ENCODE data around the gene KIRREL3. TPM values are rescaled to one million over a fixed set of nuclear protein-coding genes. Genes with fewer than 3 reads are reported as not detected.

The KIRREL3 gene
- total and polyA plus RNA-seq, 5 donors from 2014 or later: not detected

GRCh38 chr11:126475014-126475991 is 525.3 kb downstream of the KIRREL3 start:
- no peak overlapping the region for H3K4me3 ChIP-seq (ENCODE audit: low read depth, low read length)
- no peak overlapping the region for H3K27ac Mint-ChIP-seq
- ATAC-seq (ENCODE audit: low read depth in 2 of 2): no peak
- no peak overlapping the region for H3K27ac ChIP-seq (ENCODE audit: insufficient read depth, low read length, poor library complexity, severe bottlenecking)
- no peaks in the 10 kb centered on the region for H3K9me3 Mint-ChIP-seq
- H3K27me3 Mint-ChIP-seq: no peaks in the 10 kb centered on the region
- no peaks in the 10 kb centered on the region for H3K36me3 ChIP-seq (ENCODE audit: control insufficient read depth, insufficient read depth, low read length)
- no peaks in the 10 kb centered on the region for H3K36me3 Mint-ChIP-seq
- H3K9me3 ChIP-seq (ENCODE audit: control insufficient read depth in 2 of 2, low read length in 2 of 2): no peaks in the 10 kb centered on the region
- H3K4me1 Mint-ChIP-seq: peaks cover 0 to 26% (median 15%) of the 10 kb centered on the region in 4 donors
- H3K4me3 Mint-ChIP-seq: peak overlapping the region in 1 of 4 donors; percentile 91
- no peaks in the 10 kb centered on the region for H3K27me3 ChIP-seq (ENCODE audit: control insufficient read depth, insufficient read depth, low read length)
- no peak for DNase-seq
- peaks cover 11% of the 10 kb centered on the region for H3K4me1 ChIP-seq (ENCODE audit: control insufficient read depth, insufficient read depth, low read length, poor library complexity, severe bottlenecking)

GRCh38 chr11:126474220-126474619 is 526.4 kb downstream of the KIRREL3 start:
- Histone ChIP-seq H3K9me3 (ENCODE audit: control insufficient read depth in 2 of 2, low read length in 2 of 2) (no peaks in the 10 kb centered on the region), H3K4me1 (ENCODE audit: control insufficient read depth, insufficient read depth, low read length, poor library complexity, severe bottlenecking) (peaks cover 9% of the 10 kb centered on the region), H3K4me3 (ENCODE audit: low read depth, low read length) (no peak overlapping the region), H3K27ac (ENCODE audit: insufficient read depth, low read length, poor library complexity, severe bottlenecking) (no peak overlapping the region), H3K27me3 (ENCODE audit: control insufficient read depth, insufficient read depth, low read length) (no peaks in the 10 kb centered on the region), H3K36me3 (ENCODE audit: control insufficient read depth, insufficient read depth, low read length) (no peaks in the 10 kb centered on the region)
- DNase-seq (no peak), ATAC-seq (ENCODE audit: low read depth in 2 of 2) (no peak)
- peaks cover 0 to 2% (median 0%) of the 10 kb centered on the region in 7 donors for H3K9me3 Mint-ChIP-seq
- no peak overlapping the region for H3K4me3 Mint-ChIP-seq
- H3K27ac Mint-ChIP-seq: peak overlapping the region in 1 of 3 donors; percentile 69
- no peaks in the 10 kb centered on the region for H3K36me3 Mint-ChIP-seq
- H3K27me3 Mint-ChIP-seq: no peaks in the 10 kb centered on the region
- peaks cover 0 to 20% (median 12%) of the 10 kb centered on the region in 4 donors for H3K4me1 Mint-ChIP-seq

GRCh38 chr11:126473269-126473668 is 527.3 kb downstream of the KIRREL3 start:
- H3K36me3 Mint-ChIP-seq: no peaks in the 10 kb centered on the region
- peaks cover 0 to 2% (median 0%) of the 10 kb centered on the region in 7 donors for H3K9me3 Mint-ChIP-seq
- H3K4me1 Mint-ChIP-seq: peaks cover 0 to 15% (median 8%) of the 10 kb centered on the region in 4 donors
- H3K36me3 ChIP-seq (ENCODE audit: control insufficient read depth, insufficient read depth, low read length): no peaks in the 10 kb centered on the region
- H3K27me3 Mint-ChIP-seq: no peaks in the 10 kb centered on the region
- H3K4me1 ChIP-seq (ENCODE audit: control insufficient read depth, insufficient read depth, low read length, poor library complexity, severe bottlenecking): peaks cover 10% of the 10 kb centered on the region
- H3K27ac ChIP-seq (ENCODE audit: insufficient read depth, low read length, poor library complexity, severe bottlenecking): no peak overlapping the region
- no peaks in the 10 kb centered on the region for H3K27me3 ChIP-seq (ENCODE audit: control insufficient read depth, insufficient read depth, low read length)
- H3K4me3 Mint-ChIP-seq: no peak overlapping the region
- H3K27ac Mint-ChIP-seq: peak overlapping the region in 1 of 3 donors; percentile 80
- DNase-seq (no peak), ATAC-seq (ENCODE audit: low read depth in 2 of 2) (no peak)
- H3K4me3 ChIP-seq (ENCODE audit: low read depth, low read length): no peak overlapping the region
- no peaks in the 10 kb centered on the region for H3K9me3 ChIP-seq (ENCODE audit: control insufficient read depth in 2 of 2, low read length in 2 of 2)

GRCh38 chr11:126469311-126469710 is 531.3 kb downstream of the KIRREL3 start:
- DNase-seq: no peak
- Histone ChIP-seq H3K4me1 (ENCODE audit: control insufficient read depth, insufficient read depth, low read length, poor library complexity, severe bottlenecking) (peaks cover 38% of the 10 kb centered on the region), H3K36me3 (ENCODE audit: control insufficient read depth, insufficient read depth, low read length) (no peaks in the 10 kb centered on the region), H3K27ac (ENCODE audit: insufficient read depth, low read length, poor library complexity, severe bottlenecking) (no peak overlapping the region), H3K9me3 (ENCODE audit: control insufficient read depth in 2 of 2, low read length in 2 of 2) (no peaks in the 10 kb centered on the region), H3K4me3 (ENCODE audit: low read depth, low read length) (no peak overlapping the region), H3K27me3 (ENCODE audit: control insufficient read depth, insufficient read depth, low read length) (no peaks in the 10 kb centered on the region)
- no peak for ATAC-seq (ENCODE audit: low read depth in 2 of 2)
- no peaks in the 10 kb centered on the region for H3K36me3 Mint-ChIP-seq
- peaks cover 7 to 37% (median 20%) of the 10 kb centered on the region in 4 donors for H3K4me1 Mint-ChIP-seq
- H3K27ac Mint-ChIP-seq: no peak overlapping the region
- H3K27me3 Mint-ChIP-seq: no peaks in the 10 kb centered on the region
- peaks cover 0 to 2% (median 0%) of the 10 kb centered on the region in 7 donors for H3K9me3 Mint-ChIP-seq
- no peak overlapping the region for H3K4me3 Mint-ChIP-seq

- H3K27ac Mint-ChIP-seq: no peak overlapping the region
- no peaks in the 10 kb centered on the region for H3K27me3 ChIP-seq (ENCODE audit: control insufficient read depth, insufficient read depth, low read length)
- peaks cover 7 to 38% (median 20%) of the 10 kb centered on the region in 4 donors for H3K4me1 Mint-ChIP-seq
- H3K4me1 ChIP-seq (ENCODE audit: control insufficient read depth, insufficient read depth, low read length, poor library complexity, severe bottlenecking): peaks cover 38% of the 10 kb centered on the region
- DNase-seq (peak in 2 of 3 donors; percentile 11 to 45), ATAC-seq (ENCODE audit: low read depth in 2 of 2) (no peak)
- H3K9me3 ChIP-seq (ENCODE audit: control insufficient read depth in 2 of 2, low read length in 2 of 2): no peaks in the 10 kb centered on the region
- no peaks in the 10 kb centered on the region for H3K36me3 Mint-ChIP-seq
- H3K27me3 Mint-ChIP-seq: no peaks in the 10 kb centered on the region
- peak overlapping the region; percentile 42 for H3K27ac ChIP-seq (ENCODE audit: insufficient read depth, low read length, poor library complexity, severe bottlenecking)
- H3K36me3 ChIP-seq (ENCODE audit: control insufficient read depth, insufficient read depth, low read length): no peaks in the 10 kb centered on the region
- H3K4me3 Mint-ChIP-seq: peak overlapping the region in 2 of 4 donors; percentile 12 to 49
- no peak overlapping the region for H3K4me3 ChIP-seq (ENCODE audit: low read depth, low read length)
- H3K9me3 Mint-ChIP-seq: peaks cover 0 to 2% (median 0%) of the 10 kb centered on the region in 7 donors
Measured at GRCh38 chr11:126468102-126468521, 532.5 kb downstream of the KIRREL3 start.

- no peaks in the 10 kb centered on the region for H3K27me3 Mint-ChIP-seq
- Histone ChIP-seq H3K4me3 (ENCODE audit: low read depth, low read length) (no peak overlapping the region), H3K9me3 (ENCODE audit: control insufficient read depth in 2 of 2, low read length in 2 of 2) (no peaks in the 10 kb centered on the region), H3K27ac (ENCODE audit: insufficient read depth, low read length, poor library complexity, severe bottlenecking) (no peak overlapping the region), H3K27me3 (ENCODE audit: control insufficient read depth, insufficient read depth, low read length) (no peaks in the 10 kb centered on the region), H3K4me1 (ENCODE audit: control insufficient read depth, insufficient read depth, low read length, poor library complexity, severe bottlenecking) (peaks cover 38% of the 10 kb centered on the region), H3K36me3 (ENCODE audit: control insufficient read depth, insufficient read depth, low read length) (no peaks in the 10 kb centered on the region)
- H3K36me3 Mint-ChIP-seq: no peaks in the 10 kb centered on the region
- DNase-seq: no peak
- peaks cover 0 to 2% (median 0%) of the 10 kb centered on the region in 7 donors for H3K9me3 Mint-ChIP-seq
- H3K4me1 Mint-ChIP-seq: peaks cover 7 to 38% (median 20%) of the 10 kb centered on the region in 4 donors
- peak overlapping the region in 1 of 4 donors; percentile 49 for H3K4me3 Mint-ChIP-seq
- no peak for ATAC-seq (ENCODE audit: low read depth in 2 of 2)
- peak overlapping the region in 1 of 3 donors; percentile 55 for H3K27ac Mint-ChIP-seq
Measured at GRCh38 chr11:126467471-126467870, 533.1 kb downstream of the KIRREL3 start.

GRCh38 chr11:126467046-126467370 is 533.6 kb downstream of the KIRREL3 start:
- H3K36me3 Mint-ChIP-seq: no peaks in the 10 kb centered on the region
- H3K9me3 ChIP-seq (ENCODE audit: control insufficient read depth in 2 of 2, low read length in 2 of 2): no peaks in the 10 kb centered on the region
- no peak overlapping the region for H3K27ac ChIP-seq (ENCODE audit: insufficient read depth, low read length, poor library complexity, severe bottlenecking)
- peaks cover 38% of the 10 kb centered on the region for H3K4me1 ChIP-seq (ENCODE audit: control insufficient read depth, insufficient read depth, low read length, poor library complexity, severe bottlenecking)
- DNase-seq: no peak
- no peak for ATAC-seq (ENCODE audit: low read depth in 2 of 2)
- peaks cover 0 to 2% (median 0%) of the 10 kb centered on the region in 7 donors for H3K9me3 Mint-ChIP-seq
- no peaks in the 10 kb centered on the region for H3K36me3 ChIP-seq (ENCODE audit: control insufficient read depth, insufficient read depth, low read length)
- H3K4me3 ChIP-seq (ENCODE audit: low read depth, low read length): no peak overlapping the region
- H3K4me3 Mint-ChIP-seq: no peak overlapping the region
- H3K27ac Mint-ChIP-seq: no peak overlapping the region
- H3K27me3 ChIP-seq (ENCODE audit: control insufficient read depth, insufficient read depth, low read length): no peaks in the 10 kb centered on the region
- H3K27me3 Mint-ChIP-seq: no peaks in the 10 kb centered on the region
- H3K4me1 Mint-ChIP-seq: peaks cover 7 to 38% (median 20%) of the 10 kb centered on the region in 4 donors
